Hepatocyte (in vitro differentiated cells): Measurements from ENCODE around the gene STARD8. TPM values are rescaled to one million over a fixed set of nuclear protein-coding genes. Genes with fewer than 3 reads are reported as not detected.
A peak's percentile ranks its signal among the peaks of the same experiment; 100 is the strongest.

ENCODE experiments used
- DNase-seq: peaks from one replicate; pipeline ENCODE4 v3.0.0-alpha.2; 2016; ENCODE audit warnings: low spot score
- H2AFZ ChIP-seq: fragments of 200-600 bp; sonication (generic); 2 replicates; pipeline ENCODE4 v1.6.0; 2016; ENCODE audit warnings: antibody characterized with exemption, mild to moderate bottlenecking
- H3K27ac ChIP-seq: fragments of 200-600 bp; sonication (generic); 2 replicates; pipeline ENCODE4 v1.5.1; 2016; ENCODE audit warnings: mild to moderate bottlenecking
- H3K27me3 ChIP-seq: fragments of 200-600 bp; sonication (generic); 2 replicates; pipeline ENCODE4 v1.6.1; 2016
- H3K36me3 ChIP-seq: fragments of 200-600 bp; sonication (generic); replicated peaks from 2 replicates; pipeline ENCODE4 v1.5.1; 2016; ENCODE audit warnings: low read depth; ENCODE audit not compliant: insufficient read depth
- H3K4me1 ChIP-seq: fragments of 200-600 bp; sonication (generic); 2 replicates; pipeline ENCODE4 v1.5.1; 2016; ENCODE audit warnings: mild to moderate bottlenecking, moderate library complexity; ENCODE audit not compliant: insufficient read depth
- H3K4me2 ChIP-seq: fragments of 200-600 bp; sonication (generic); 2 replicates; pipeline ENCODE4 v1.6.0; 2016
- H3K4me3 ChIP-seq: fragments of 200-600 bp; sonication (generic); 2 replicates; pipeline ENCODE4 v1.5.1; 2016; ENCODE audit warnings: mild to moderate bottlenecking
- H3K79me2 ChIP-seq: fragments of 200-600 bp; sonication (generic); 2 replicates; pipeline ENCODE4 v1.6.0; 2017; ENCODE audit warnings: mild to moderate bottlenecking
- H3K9me2 ChIP-seq: fragments of 200-600 bp; sonication (generic); replicated peaks from 2 replicates; pipeline ENCODE4 v1.6.0; 2017; ENCODE audit warnings: mild to moderate bottlenecking; ENCODE audit not compliant: insufficient read depth
- H3K9me3 ChIP-seq: fragments of 200-600 bp; sonication (generic); 2 replicates; pipeline ENCODE4 v1.5.1; 2016; ENCODE audit warnings: low read depth, mild to moderate bottlenecking
- H4K20me1 ChIP-seq: fragments of 200-600 bp; sonication (generic); 2 replicates; pipeline ENCODE4 v1.6.0; 2016; ENCODE audit warnings: mild to moderate bottlenecking; ENCODE audit not compliant: insufficient read depth, poor library complexity, severe bottlenecking
- CTCF ChIP-seq: fragments of 200-600 bp; sonication (generic); IDR thresholded peaks from 2 replicates; pipeline ENCODE4 v1.5.1; 2016; ENCODE audit warnings: antibody characterized with exemption, mild to moderate bottlenecking; ENCODE audit not compliant: poor library complexity
- EZH2 ChIP-seq: fragments of 200-600 bp; sonication (generic); IDR thresholded peaks from 2 replicates; pipeline ENCODE4 v1.6.1; 2016; ENCODE audit warnings: antibody characterized with exemption, mild to moderate bottlenecking, borderline replicate concordance
- EZH2phosphoT487 ChIP-seq: fragments of 200-600 bp; sonication (generic); IDR thresholded peaks from one replicate; pipeline ENCODE4 v1.6.1; 2018; ENCODE audit warnings: antibody characterized with exemption, mild to moderate bottlenecking, low read depth, moderate library complexity; ENCODE audit not compliant: unreplicated experiment, severe bottlenecking
- WGBS: methylation state at CpG from one replicate; pipeline ENCODE4 v1.1.6; 2016; ENCODE audit warnings: low lambda C conversion rate; ENCODE audit errors: missing lambda C conversion rate; 5-methylcytosine and 5-hydroxymethylcytosine counted together
- polyA plus RNA-seq: library from polyadenylated mRNA; unstranded; fragments of >200 nt; fragmentation: Nextera tagmentation; extraction: Ambion mirVana; gene quantifications from 2 replicates; pipeline ENCODE4 v1.2.1, GENCODE V29; 2016
- total RNA-seq: library from RNA; depleted of rRNA; stranded (reverse); fragments of >200 nt; gene quantifications from 2 replicates; pipeline ENCODE4 v1.2.3, GENCODE V29; 2014

The STARD8 gene
- total and polyA plus RNA-seq, 2 experiments from 2014 or later = 1.1 to 3.3 TPM

DNA sequence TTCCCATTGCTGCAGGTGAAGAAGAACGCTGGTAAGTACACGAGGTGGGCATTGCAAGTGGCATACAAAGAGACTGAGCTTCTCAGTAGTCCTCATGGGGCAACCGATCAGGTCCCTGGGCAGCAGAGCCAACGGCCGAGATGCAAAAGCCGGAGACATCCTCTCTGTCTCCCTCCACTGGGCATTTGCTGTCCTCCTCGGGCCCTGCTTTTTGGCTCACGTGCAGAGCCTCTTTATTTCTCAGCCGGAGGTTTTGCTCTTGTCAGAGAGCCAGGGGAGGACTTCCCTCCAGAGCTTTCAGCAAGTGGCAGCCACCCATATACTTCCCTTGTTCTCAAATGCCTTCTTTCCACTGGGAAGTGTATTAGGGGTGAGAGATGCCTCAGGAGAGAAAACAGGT lies 18.0 kb downstream of the STARD8 start:
- no peaks in the 10 kb centered on the region for H3K9me3 ChIP-seq
- no peaks in the 10 kb centered on the region for H3K4me1 ChIP-seq
- H3K4me2 ChIP-seq = no peak overlapping the region
- WGBS = 51% methylated on average over 9 of the region's 9 CpGs
- TF ChIP-seq CTCF = no peak
- TF ChIP-seq EZH2phosphoT487 = no peak
- no peak for TF ChIP-seq EZH2
- no peak overlapping the region for H2AFZ ChIP-seq
- no peak for DNase-seq
- H3K4me3 ChIP-seq = no peak overlapping the region
- no peaks in the 10 kb centered on the region for H3K9me2 ChIP-seq
- no peak overlapping the region for H3K27ac ChIP-seq
- no peaks in the 10 kb centered on the region for H3K36me3 ChIP-seq
- no peaks in the 10 kb centered on the region for H4K20me1 ChIP-seq
- H3K27me3 ChIP-seq = no peaks in the 10 kb centered on the region
- H3K79me2 ChIP-seq = no peaks in the 10 kb centered on the region

DNA sequence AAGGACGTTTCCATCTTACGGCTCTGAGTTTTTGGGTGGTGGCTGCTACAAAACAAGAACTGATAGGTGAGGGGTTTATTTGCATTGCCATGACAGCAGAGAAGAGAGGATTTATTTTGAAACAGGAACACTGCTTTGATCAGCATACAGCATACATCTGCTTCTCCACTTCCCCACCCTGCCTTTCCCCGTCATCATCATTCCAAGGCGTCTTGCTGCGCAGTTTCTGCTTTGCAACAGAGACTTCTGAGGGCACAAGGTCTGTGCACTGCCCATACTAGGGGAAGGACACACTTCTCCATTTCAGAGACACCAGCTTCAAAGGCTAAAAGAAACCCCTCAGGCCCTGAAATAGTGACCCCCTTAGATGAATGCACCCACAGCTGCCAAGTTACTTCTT lies 19.1 kb downstream of the STARD8 start:
- no peak for TF ChIP-seq EZH2phosphoT487
- TF ChIP-seq EZH2 = no peak
- no peaks in the 10 kb centered on the region for H3K9me2 ChIP-seq
- no peak overlapping the region for H3K4me3 ChIP-seq
- WGBS = 84% methylated on average over 5 of the region's 5 CpGs
- DNase-seq = no peak
- no peak overlapping the region for H3K4me2 ChIP-seq
- no peak overlapping the region for H2AFZ ChIP-seq
- no peaks in the 10 kb centered on the region for H3K79me2 ChIP-seq
- H3K27ac ChIP-seq = no peak overlapping the region
- H4K20me1 ChIP-seq = no peaks in the 10 kb centered on the region
- H3K9me3 ChIP-seq = no peaks in the 10 kb centered on the region
- no peaks in the 10 kb centered on the region for H3K27me3 ChIP-seq
- no peaks in the 10 kb centered on the region for H3K36me3 ChIP-seq
- H3K4me1 ChIP-seq = no peaks in the 10 kb centered on the region

DNA sequence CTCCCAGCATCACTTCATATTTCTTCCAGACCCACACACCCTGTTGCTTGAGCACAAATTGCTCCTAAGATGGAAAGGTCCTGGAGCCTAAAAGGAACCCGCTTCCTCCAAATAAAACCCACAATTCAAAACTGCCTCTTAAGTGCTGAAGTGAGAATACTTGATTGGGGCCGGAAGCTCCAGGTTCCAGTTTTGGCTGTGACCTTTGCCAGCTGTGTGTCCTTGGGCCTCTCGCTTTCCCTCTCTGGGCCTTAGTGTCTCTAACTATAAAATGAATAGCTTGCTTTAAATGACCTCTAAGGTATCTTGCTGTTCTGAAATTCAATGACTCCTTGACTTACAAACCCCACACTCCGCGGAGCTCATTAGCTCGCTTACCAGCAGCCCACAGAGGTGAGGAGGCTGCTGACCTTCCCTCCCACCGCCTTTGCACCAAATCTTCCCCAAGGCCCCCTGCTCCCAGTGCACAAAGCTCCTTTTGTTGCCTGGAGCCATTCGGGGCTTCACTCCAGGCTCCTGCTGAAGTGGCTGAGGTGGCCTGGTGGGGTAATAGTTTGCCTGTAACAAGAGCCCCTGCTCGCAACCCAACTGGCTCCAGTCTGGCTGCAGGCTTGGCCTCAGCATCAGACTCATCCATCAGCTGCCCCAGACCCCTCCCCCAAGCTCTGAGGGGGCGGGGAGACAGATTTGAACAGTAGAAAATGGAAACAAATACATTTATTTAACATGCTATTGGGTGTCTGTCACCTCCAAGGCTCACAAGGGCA lies 21.8 kb downstream of the STARD8 start:
- Histone ChIP-seq H3K9me2 (no peaks in the 10 kb centered on the region), H3K36me3 (no peaks in the 10 kb centered on the region), H3K79me2 (no peaks in the 10 kb centered on the region), H2AFZ (no peak overlapping the region), H3K27ac (peak overlapping the region; percentile 46), H3K9me3 (no peaks in the 10 kb centered on the region), H3K27me3 (no peaks in the 10 kb centered on the region), H3K4me3 (no peak overlapping the region), H3K4me2 (no peak overlapping the region), H4K20me1 (no peaks in the 10 kb centered on the region), H3K4me1 (no peaks in the 10 kb centered on the region)
- no peak for DNase-seq
- 62% methylated on average over 10 of the region's 10 CpGs for WGBS
- TF ChIP-seq EZH2phosphoT487 (no peak), CTCF (no peak), EZH2 (no peak)

DNA sequence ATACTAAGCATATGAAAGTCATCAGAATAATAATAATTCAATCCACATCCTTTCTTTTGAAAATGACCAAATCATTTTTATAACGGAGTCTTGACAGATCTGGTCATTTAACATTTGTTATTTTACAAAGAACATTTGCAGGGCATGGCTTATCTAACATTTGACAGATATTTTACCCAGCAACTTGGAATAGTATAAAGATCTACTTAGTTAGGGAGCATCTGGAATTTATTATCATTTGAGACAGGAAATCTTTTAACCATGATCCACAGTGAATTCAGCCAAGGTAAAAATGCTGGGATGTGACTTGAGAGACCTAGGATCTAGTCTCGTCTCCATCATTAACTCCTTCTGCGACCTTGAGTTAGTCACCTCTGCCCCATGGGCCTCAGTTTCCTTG lies 22.4 kb downstream of the STARD8 start:
- DNase-seq = no peak
- peak overlapping the region; percentile 46 for H3K27ac ChIP-seq
- 50% methylated on average over 3 of the region's 3 CpGs for WGBS
- H3K27me3 ChIP-seq = no peaks in the 10 kb centered on the region
- H4K20me1 ChIP-seq = no peaks in the 10 kb centered on the region
- no peak overlapping the region for H3K4me2 ChIP-seq
- H3K79me2 ChIP-seq = no peaks in the 10 kb centered on the region
- H2AFZ ChIP-seq = no peak overlapping the region
- no peaks in the 10 kb centered on the region for H3K9me2 ChIP-seq
- no peaks in the 10 kb centered on the region for H3K36me3 ChIP-seq
- H3K4me3 ChIP-seq = no peak overlapping the region
- no peaks in the 10 kb centered on the region for H3K4me1 ChIP-seq
- H3K9me3 ChIP-seq = no peaks in the 10 kb centered on the region
- no peak for TF ChIP-seq EZH2phosphoT487
- TF ChIP-seq EZH2 = no peak
- TF ChIP-seq CTCF = no peak
